ENCODE data around the gene CR1L.
A peak's percentile ranks its signal among the peaks of the same experiment; 100 is the strongest.
"Not testable (repeated sequence)": the region's sequence is repeated elsewhere in the genome, so short reads cannot be mapped to it uniquely, and the experiment has no call there.

The CR1L gene

DNA sequence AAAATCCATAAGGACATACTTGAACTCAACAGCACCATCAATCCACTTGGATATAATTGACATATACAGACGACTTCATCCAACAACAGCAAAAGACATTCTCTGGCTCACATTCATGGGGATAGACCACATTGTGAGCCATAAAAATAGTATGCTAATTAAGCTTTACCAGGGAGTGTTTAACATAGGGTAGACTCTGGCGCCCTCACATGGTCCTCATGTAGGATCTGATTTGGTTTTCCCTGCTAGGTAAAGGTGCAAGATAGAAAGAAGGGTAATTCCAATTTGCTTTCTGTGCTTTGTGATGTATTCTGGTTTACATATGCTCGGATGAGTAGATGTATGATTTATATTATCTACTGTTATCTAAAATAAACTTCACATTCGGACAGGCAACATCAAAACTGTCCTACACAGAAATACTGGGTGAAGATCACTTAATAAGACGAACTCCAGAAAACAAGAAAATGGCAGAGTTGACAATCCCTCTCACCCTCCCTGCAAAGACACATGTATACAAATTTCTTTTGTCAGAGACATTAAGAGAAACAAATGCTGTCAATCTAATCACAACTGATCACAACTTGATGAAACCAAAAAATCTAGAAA is 27.7 kb downstream of the CR1L start:
- DNase-seq (ENCODE audit: low read depth in 2 of 2) = peak; percentile 28 to 55
- TF ChIP-seq, protein P1, sequence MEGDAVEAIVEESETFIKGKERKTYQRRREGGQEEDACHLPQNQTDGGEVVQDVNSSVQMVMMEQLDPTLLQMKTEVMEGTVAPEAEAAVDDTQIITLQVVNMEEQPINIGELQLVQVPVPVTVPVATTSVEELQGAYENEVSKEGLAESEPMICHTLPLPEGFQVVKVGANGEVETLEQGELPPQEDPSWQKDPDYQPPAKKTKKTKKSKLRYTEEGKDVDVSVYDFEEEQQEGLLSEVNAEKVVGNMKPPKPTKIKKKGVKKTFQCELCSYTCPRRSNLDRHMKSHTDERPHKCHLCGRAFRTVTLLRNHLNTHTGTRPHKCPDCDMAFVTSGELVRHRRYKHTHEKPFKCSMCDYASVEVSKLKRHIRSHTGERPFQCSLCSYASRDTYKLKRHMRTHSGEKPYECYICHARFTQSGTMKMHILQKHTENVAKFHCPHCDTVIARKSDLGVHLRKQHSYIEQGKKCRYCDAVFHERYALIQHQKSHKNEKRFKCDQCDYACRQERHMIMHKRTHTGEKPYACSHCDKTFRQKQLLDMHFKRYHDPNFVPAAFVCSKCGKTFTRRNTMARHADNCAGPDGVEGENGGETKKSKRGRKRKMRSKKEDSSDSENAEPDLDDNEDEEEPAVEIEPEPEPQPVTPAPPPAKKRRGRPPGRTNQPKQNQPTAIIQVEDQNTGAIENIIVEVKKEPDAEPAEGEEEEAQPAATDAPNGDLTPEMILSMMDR (IDR thresholded peaks at IDR 0.05; ENCODE audit: low read depth, low read length) = peak; percentile 32
- H3K4me3 ChIP-seq (replicated peaks in 1 of 2; ENCODE audit: low read depth in 2 of 2, low read length in 2 of 2) = no peak overlapping the region

DNA sequence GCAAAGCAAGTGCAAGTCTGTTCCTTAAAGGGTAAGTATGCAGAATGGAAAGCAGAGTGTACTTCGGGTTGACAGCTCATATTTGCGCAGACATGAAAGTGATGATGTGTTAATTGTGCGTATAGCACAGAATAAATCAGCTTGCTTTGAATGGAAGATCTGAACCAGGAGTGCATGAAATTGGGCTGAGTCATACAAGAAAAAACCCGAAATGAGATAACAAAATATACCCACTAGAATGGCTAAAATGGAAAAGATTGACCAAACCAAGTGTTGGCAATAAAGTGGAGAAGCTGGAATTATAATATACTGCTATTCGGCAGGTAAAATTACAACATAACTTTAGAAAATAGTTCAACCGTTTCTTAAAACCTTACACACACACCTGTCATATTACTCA is 28.5 kb downstream of the CR1L start:
- DNase-seq (ENCODE audit: low read depth in 2 of 2) = no peak
- TF ChIP-seq, protein P1 (IDR thresholded peaks at IDR 0.05; ENCODE audit: low read depth, low read length) = no peak
- H3K4me3 ChIP-seq (replicated peaks in 1 of 2; ENCODE audit: low read depth in 2 of 2, low read length in 2 of 2) = no peak overlapping the region

- no peak for DNase-seq (ENCODE audit: low read depth in 2 of 2)
- TF ChIP-seq, protein P1 (IDR thresholded peaks at IDR 0.05; ENCODE audit: low read depth, low read length) = no peak
- H3K4me3 ChIP-seq (replicated peaks in 1 of 2; ENCODE audit: low read depth in 2 of 2, low read length in 2 of 2) = no peak overlapping the region
Measured at GRCh38 chr1:207676153-207676552, 31.2 kb downstream of the CR1L start.

DNA sequence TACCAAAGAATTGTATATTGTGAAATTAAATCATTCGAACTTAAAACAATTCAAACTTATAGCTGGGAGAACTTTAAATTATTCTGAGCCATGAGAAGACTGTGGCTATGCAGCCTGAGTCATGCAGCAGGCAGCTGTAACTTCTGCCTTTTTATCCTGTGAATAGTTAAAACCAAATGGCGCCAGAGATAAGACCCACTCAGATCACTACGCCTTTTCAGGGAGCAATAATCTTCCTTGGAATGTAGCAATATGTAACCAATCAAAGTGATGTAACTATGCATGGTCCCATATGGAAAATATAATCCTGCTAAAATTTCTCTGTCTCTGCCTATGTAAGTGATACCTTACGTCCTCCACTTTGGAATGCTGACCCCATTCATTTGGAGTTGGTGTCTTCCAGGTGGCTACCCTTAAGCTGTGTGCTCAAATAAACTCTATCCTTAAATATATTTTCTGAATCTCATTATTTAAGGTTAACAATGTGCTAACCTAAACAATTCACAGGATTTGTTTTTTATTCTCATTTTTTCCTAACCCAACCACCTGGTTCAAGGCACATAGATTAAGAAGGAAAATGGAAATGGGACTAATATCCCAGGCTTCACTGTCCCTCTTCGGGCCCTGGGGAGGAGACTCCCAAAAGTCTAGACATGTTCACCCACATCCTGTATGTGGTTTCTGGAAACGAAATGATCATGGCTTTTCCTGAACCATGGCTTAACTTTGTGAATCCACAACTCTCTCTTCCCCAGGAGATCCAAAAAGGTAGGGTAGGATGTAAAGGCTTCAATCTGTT is 35.9 kb downstream of the CR1L start:
- H3K4me3 ChIP-seq (replicated peaks in 1 of 2; ENCODE audit: low read depth in 2 of 2, low read length in 2 of 2) = not testable (repeated sequence)
- DNase-seq (ENCODE audit: low read depth in 2 of 2) = peak; percentile 33 to 41

DNA sequence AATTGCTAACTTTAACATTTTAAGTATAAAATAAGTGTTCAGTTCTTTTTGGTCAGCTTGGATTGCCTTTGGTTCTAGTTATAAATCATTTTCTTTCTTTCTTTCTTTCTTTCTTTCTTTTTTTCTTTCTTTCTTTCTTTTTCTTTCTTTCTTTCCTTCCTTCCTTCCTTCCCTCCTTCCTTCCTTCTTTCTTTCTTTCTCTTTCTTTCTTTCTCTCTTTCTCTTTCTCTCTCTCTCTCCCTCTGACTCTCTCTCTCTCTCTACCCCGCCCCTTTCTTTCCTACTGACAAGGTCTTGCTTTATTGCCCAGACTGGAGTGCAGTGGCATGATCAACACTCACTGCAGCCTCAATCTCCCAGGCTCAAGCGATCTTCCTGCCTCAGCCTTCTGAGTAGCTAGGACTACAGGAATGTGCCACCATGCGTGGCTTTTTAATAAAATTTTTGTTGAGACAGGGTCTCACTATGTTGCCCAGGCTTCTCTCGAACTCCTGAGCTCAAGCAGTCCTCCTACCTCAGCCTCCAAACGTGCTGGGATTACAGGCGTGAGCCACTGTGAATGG is 38.0 kb downstream of the CR1L start:
- DNase-seq (ENCODE audit: low read depth in 2 of 2) = not testable (repeated sequence)

DNA sequence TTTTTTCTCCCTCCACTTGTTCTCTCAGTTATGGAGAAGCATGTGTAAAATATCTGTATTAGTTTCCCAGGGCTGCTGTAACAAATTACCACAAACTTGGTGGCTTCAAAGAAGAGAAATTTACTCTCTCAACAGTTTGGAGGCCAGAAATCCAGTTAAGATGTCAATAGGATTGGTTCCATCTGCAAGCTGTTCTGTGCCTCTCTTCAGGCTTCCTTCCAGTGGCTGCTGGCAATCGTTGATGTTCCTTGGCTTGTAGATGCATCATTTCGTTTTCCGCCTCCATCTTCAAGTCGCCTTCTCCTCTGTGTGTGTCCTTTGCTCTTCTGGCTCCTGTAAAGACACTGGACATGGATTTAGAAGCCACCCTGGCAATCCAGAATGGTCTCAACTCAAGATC is 45.6 kb downstream of the CR1L start:
- DNase-seq (ENCODE audit: low read depth in 2 of 2); H3K4me3 ChIP-seq (replicated peaks in 1 of 2; ENCODE audit: low read depth in 2 of 2, low read length in 2 of 2): not testable (repeated sequence)

More for the DNA sequence above, 38.0 kb downstream of the CR1L start:
- not testable (repeated sequence) for H3K4me3 ChIP-seq (replicated peaks in 1 of 2; ENCODE audit: low read depth in 2 of 2, low read length in 2 of 2)

GRCh38 chr1:207691010-207691409 is 46.1 kb downstream of the CR1L start:
- no peak for DNase-seq (ENCODE audit: low read depth in 2 of 2)
- no peak overlapping the region for H3K4me3 ChIP-seq (replicated peaks in 1 of 2; ENCODE audit: low read depth in 2 of 2, low read length in 2 of 2)
- TF ChIP-seq, protein P1 (IDR thresholded peaks at IDR 0.05; ENCODE audit: low read depth, low read length) = no peak

- TF ChIP-seq, protein P1 (IDR thresholded peaks at IDR 0.05; ENCODE audit: low read depth, low read length) = no peak
- H3K4me3 ChIP-seq (replicated peaks in 1 of 2; ENCODE audit: low read depth in 2 of 2, low read length in 2 of 2) = no peak overlapping the region
- no peak for DNase-seq (ENCODE audit: low read depth in 2 of 2)
Measured at GRCh38 chr1:207691841-207692240, 46.9 kb downstream of the CR1L start.

DNA sequence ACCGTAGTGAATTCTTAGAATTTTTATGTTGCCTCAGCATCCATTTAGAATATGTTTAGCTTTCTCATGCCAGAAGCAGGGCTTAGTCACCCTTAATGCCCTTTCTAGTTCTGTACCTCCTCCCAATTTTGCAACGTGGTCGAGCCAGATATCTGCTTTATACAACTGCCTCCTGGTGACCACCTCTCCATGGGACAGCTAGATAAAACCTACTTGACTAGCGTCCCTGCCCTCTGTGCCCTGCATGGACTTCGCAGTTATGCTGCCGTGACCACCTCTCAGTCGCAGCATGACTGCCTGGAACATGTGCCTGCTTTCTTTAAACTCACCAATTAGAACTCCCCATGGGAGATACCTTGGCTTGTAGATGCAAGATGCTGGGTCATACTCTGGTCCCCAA is 47.4 kb downstream of the CR1L start:
- not testable (repeated sequence) for DNase-seq (ENCODE audit: low read depth in 2 of 2); H3K4me3 ChIP-seq (replicated peaks in 1 of 2; ENCODE audit: low read depth in 2 of 2, low read length in 2 of 2)
